K562 (cell line): ENCODE data around the gene TBL1X.

Source experiments
- CTCF ChIP-seq, 3 experiments: IDR thresholded peaks in 2 of 3; conservative IDR thresholded peaks in 1 of 3; 2 replicates each; pipeline ENCODE4 v1.5.1; 2011 to 2012; ENCODE audit warnings: low read length in 3 of 3, mild to moderate bottlenecking in 3 of 3, control low read depth in 2 of 3, improper control_type of control experiment in 1 of 3, inconsistent platforms in 1 of 3, low read depth in 1 of 3, mixed read lengths in 1 of 3, moderate library complexity in 1 of 3; ENCODE audit not compliant: insufficient read depth in 2 of 3
- JUN ChIP-seq, 2 experiments: sonication (generic) in 1 of 2; formaldehyde crosslinking in 1 of 2; IDR thresholded peaks; 2 replicates each; pipeline versions ENCODE4 v1.6.1 to v1.8.0; 2012 to 2022; ENCODE audit warnings: borderline replicate concordance in 2 of 2, mild to moderate bottlenecking in 2 of 2, improper control_type of control experiment in 1 of 2, low read depth in 1 of 2, low read length in 1 of 2, missing genetic modification reagents in 1 of 2
- NFIC ChIP-seq: fragments of 450-650 bp; IDR thresholded peaks from 2 replicates; pipeline ENCODE4 v1.6.1; 2017; ENCODE audit warnings: mild to moderate bottlenecking, inconsistent platforms

- TF ChIP-seq CTCF (IDR thresholded peaks at IDR 0.05 in 2 of 3, conservative IDR thresholded peaks at IDR 0.05 in 1 of 3; ENCODE audit: insufficient read depth in 2 of 3, low read depth in 1 of 3, low read length in 3 of 3) (no peak), JUN (IDR thresholded peaks at IDR 0.05; ENCODE audit: borderline replicate concordance, low read depth, low read length) (no peak), JUN (CRISPR knock-in tag; IDR thresholded peaks at IDR 0.05; ENCODE audit: borderline replicate concordance) (no peak), NFIC (no peak)
These were observed 38.4 kb downstream of the TBL1X start for GRCh38 chrX:9503261-9503660.
